Endothelial cell (in vitro differentiated cells): Measurements from ENCODE around the gene THAP9. TPM values are rescaled to one million over a fixed set of nuclear protein-coding genes. Genes with fewer than 3 reads are reported as not detected.

ENCODE experiments used
- DNase-seq: peaks from one replicate; pipeline ENCODE4 v3.0.0; 2021; ENCODE audit warnings: low spot score
- H3K27ac Mint-ChIP-seq: one replicate; pipeline ENCODE4 v1.8.0; 2021; ENCODE audit warnings: mixed read lengths, inconsistent platforms; ENCODE audit not compliant: unreplicated experiment
- H3K27me3 Mint-ChIP-seq: one replicate; pipeline ENCODE4 v1.8.0; 2021; ENCODE audit warnings: mild to moderate bottlenecking, moderate library complexity, mixed read lengths, inconsistent platforms; ENCODE audit not compliant: unreplicated experiment
- H3K36me3 Mint-ChIP-seq: one replicate; pipeline ENCODE4 v1.8.0; 2021; ENCODE audit warnings: mild to moderate bottlenecking, low read depth, mixed read lengths, inconsistent platforms; ENCODE audit not compliant: unreplicated experiment
- H3K4me1 Mint-ChIP-seq: one replicate; pipeline ENCODE4 v1.8.0; 2021; ENCODE audit warnings: mild to moderate bottlenecking, mixed read lengths, inconsistent platforms; ENCODE audit not compliant: unreplicated experiment
- H3K4me3 Mint-ChIP-seq: one replicate; pipeline ENCODE4 v1.8.0; 2021; ENCODE audit warnings: mild to moderate bottlenecking, mixed read lengths, inconsistent platforms; ENCODE audit not compliant: unreplicated experiment
- H3K9me3 Mint-ChIP-seq: one replicate; pipeline ENCODE4 v1.8.0; 2021; ENCODE audit warnings: mixed read lengths, inconsistent platforms; ENCODE audit not compliant: unreplicated experiment
- CTCF ChIP-seq: fragments of 200-600 bp; sonication (generic); IDR thresholded peaks from one replicate; pipeline ENCODE4 v1.5.0; 2021; ENCODE audit warnings: antibody characterized with exemption; ENCODE audit not compliant: unreplicated experiment
- total RNA-seq: library from RNA; stranded (reverse); fragmentation: NEBNext Ultra II Directional; extraction: Animal tissue kit (Norgen Biotek cat#: 25700); gene quantifications from one replicate; pipeline ENCODE4 v1.2.1, GENCODE V29; 2021; ENCODE audit not compliant: unreplicated experiment

THAP9 gene
- total RNA-seq, 1 donor from 2014 or later: 5.1 TPM

- Mint-ChIP-seq H3K36me3 (peaks cover 14% of the 10 kb centered on the region), H3K4me1 (no peaks in the 10 kb centered on the region), H3K27me3 (no peaks in the 10 kb centered on the region), H3K27ac (no peak overlapping the region), H3K4me3 (no peak overlapping the region), H3K9me3 (no peaks in the 10 kb centered on the region)
- no peak for TF ChIP-seq CTCF
- DNase-seq: no peak
These were observed 30.6 kb downstream of the THAP9 start for GRCh38 chr4:82930848-82931755.

- H3K4me3 Mint-ChIP-seq: no peak overlapping the region
- no peaks in the 10 kb centered on the region for H3K4me1 Mint-ChIP-seq
- no peaks in the 10 kb centered on the region for H3K27me3 Mint-ChIP-seq
- no peak overlapping the region for H3K27ac Mint-ChIP-seq
- TF ChIP-seq CTCF: no peak
- no peaks in the 10 kb centered on the region for H3K9me3 Mint-ChIP-seq
- DNase-seq: no peak
- H3K36me3 Mint-ChIP-seq: peaks cover 21% of the 10 kb centered on the region
These were observed 33.9 kb downstream of the THAP9 start for GRCh38 chr4:82934441-82934840.

- Mint-ChIP-seq H3K4me1 (no peaks in the 10 kb centered on the region), H3K4me3 (no peak overlapping the region), H3K27me3 (no peaks in the 10 kb centered on the region), H3K36me3 (peaks cover 16% of the 10 kb centered on the region), H3K9me3 (no peaks in the 10 kb centered on the region), H3K27ac (no peak overlapping the region)
- TF ChIP-seq CTCF: no peak
- no peak for DNase-seq
These were observed 38.9 kb downstream of the THAP9 start for GRCh38 chr4:82939414-82939813.

- Mint-ChIP-seq H3K9me3 (no peaks in the 10 kb centered on the region), H3K27ac (no peak overlapping the region), H3K27me3 (no peaks in the 10 kb centered on the region), H3K4me1 (no peaks in the 10 kb centered on the region), H3K36me3 (no peaks in the 10 kb centered on the region), H3K4me3 (no peak overlapping the region)
- no peak for DNase-seq
- no peak for TF ChIP-seq CTCF
These were observed 47.0 kb downstream of the THAP9 start for GRCh38 chr4:82947498-82947897.

GRCh38 chr4:82948647-82949204, 48.2 kb downstream of the THAP9 start:
- TF ChIP-seq CTCF: no peak
- peaks cover 4% of the 10 kb centered on the region for H3K36me3 Mint-ChIP-seq
- no peaks in the 10 kb centered on the region for H3K27me3 Mint-ChIP-seq
- no peak for DNase-seq
- no peak overlapping the region for H3K27ac Mint-ChIP-seq
- H3K4me1 Mint-ChIP-seq: no peaks in the 10 kb centered on the region
- no peak overlapping the region for H3K4me3 Mint-ChIP-seq
- no peaks in the 10 kb centered on the region for H3K9me3 Mint-ChIP-seq
